CD14-positive monocyte (primary cell): ENCODE results near the gene IDS. TPM values are rescaled to one million over a fixed set of nuclear protein-coding genes. Genes with fewer than 3 reads are reported as not detected.
A peak's percentile ranks its signal among the peaks of the same experiment; 100 is the strongest.

Experiments used
- DNase-seq, 3 donors: peaks; one replicate each; pipeline ENCODE4 v3.0.0-alpha.2; 2011 to 2022
- H2AFZ ChIP-seq: 2 replicates; pipeline ENCODE4 v1.6.0; 2012; ENCODE audit warnings: mild to moderate bottlenecking, low read depth, low read length, inconsistent platforms; ENCODE audit not compliant: insufficient read depth, poor library complexity, severe bottlenecking
- H3K27ac ChIP-seq, 2 donors: 1 replicate in 1 of 2; 2 replicates in 1 of 2; pipeline ENCODE4 v1.5.1; 2012 to 2013; ENCODE audit warnings: low read length in 2 of 2, control low read depth in 1 of 2, inconsistent platforms in 1 of 2, low read depth in 1 of 2, mild to moderate bottlenecking in 1 of 2
- H3K27me3 ChIP-seq, 2 donors: one replicate each; pipeline versions ENCODE4 v1.6.0 to v1.6.1; 2011 to 2013; ENCODE audit warnings: low read length in 2 of 2; ENCODE audit not compliant: control insufficient read depth in 2 of 2, insufficient read depth in 2 of 2
- H3K36me3 ChIP-seq, 2 donors: replicated peaks in 1 of 2; 1 replicate in 1 of 2; 2 replicates in 1 of 2; pipeline versions ENCODE4 v1.5.1 to v1.6.1; 2012 to 2013; ENCODE audit warnings: low read length in 2 of 2, control low read depth in 1 of 2, inconsistent platforms in 1 of 2, mild to moderate bottlenecking in 1 of 2; ENCODE audit not compliant: insufficient read depth in 2 of 2, control insufficient read depth in 1 of 2
- H3K4me1 ChIP-seq, 2 donors: 1 replicate in 1 of 2; 2 replicates in 1 of 2; pipeline versions ENCODE4 v1.5.1 to v1.6.1; 2012 to 2013; ENCODE audit warnings: low read length in 2 of 2, control low read depth in 1 of 2, inconsistent platforms in 1 of 2, mild to moderate bottlenecking in 1 of 2, moderate library complexity in 1 of 2; ENCODE audit not compliant: insufficient read depth in 2 of 2, control insufficient read depth in 1 of 2
- H3K4me2 ChIP-seq: replicated peaks from 2 replicates; pipeline ENCODE3; 2012; ENCODE audit warnings: low read length, moderate library complexity, mild to moderate bottlenecking; ENCODE audit not compliant: poor library complexity, severe bottlenecking; ENCODE audit errors: extremely low read depth
- H3K4me3 ChIP-seq, 3 experiments: fragments of 200-600 bp in 1 of 3; sonication (generic) in 1 of 3; replicated peaks in 1 of 3; 1 replicate in 2 of 3; 2 replicates in 1 of 3; pipeline ENCODE4 v1.5.1; 2011 to 2013; ENCODE audit warnings: low read length in 3 of 3, mild to moderate bottlenecking in 3 of 3, control low read depth in 2 of 3, low read depth in 2 of 3, inconsistent platforms in 1 of 3, moderate library complexity in 1 of 3
- H3K79me2 ChIP-seq: 2 replicates; pipeline ENCODE4 v1.6.0; 2012; ENCODE audit warnings: mild to moderate bottlenecking, control low read depth, inconsistent platforms, low read length, moderate library complexity; ENCODE audit not compliant: insufficient read depth
- H3K9ac ChIP-seq: 2 replicates; pipeline ENCODE4 v1.6.0; 2017; ENCODE audit warnings: low read length, mild to moderate bottlenecking; ENCODE audit not compliant: insufficient read depth, poor library complexity, severe bottlenecking
- H3K9me3 ChIP-seq, 2 donors: replicated peaks in 1 of 2; 1 replicate in 1 of 2; 2 replicates in 1 of 2; pipeline versions ENCODE4 v1.5.1 to v1.6.1; 2012 to 2013; ENCODE audit warnings: low read length in 2 of 2, control low read depth in 1 of 2; ENCODE audit not compliant: control insufficient read depth in 1 of 2, insufficient read depth in 1 of 2
- H4K20me1 ChIP-seq: 2 replicates; pipeline ENCODE4 v1.6.0; 2012; ENCODE audit warnings: mild to moderate bottlenecking, low read length, control low read depth, moderate library complexity; ENCODE audit not compliant: insufficient read depth
- H3K27ac Mint-ChIP-seq, 7 donors: one replicate each; pipeline ENCODE4 v1.8.0; 2020; ENCODE audit warnings: mild to moderate bottlenecking in 7 of 7, mixed read lengths in 7 of 7, moderate library complexity in 6 of 7, inconsistent platforms in 2 of 7
- H3K27me3 Mint-ChIP-seq, 3 donors: one replicate each; pipeline ENCODE4 v1.8.0; 2021 to 2022; ENCODE audit warnings: low read depth in 3 of 3, mild to moderate bottlenecking in 3 of 3, mixed read lengths in 3 of 3, moderate library complexity in 3 of 3, inconsistent platforms in 1 of 3
- H3K36me3 Mint-ChIP-seq, 2 donors: one replicate each; pipeline ENCODE4 v1.8.0; 2020; ENCODE audit warnings: mixed read lengths in 2 of 2, inconsistent platforms in 1 of 2, mild to moderate bottlenecking in 1 of 2
- H3K4me1 Mint-ChIP-seq: one replicate; pipeline ENCODE4 v1.8.0; 2020; ENCODE audit warnings: mild to moderate bottlenecking, mixed read lengths
- H3K4me3 Mint-ChIP-seq, 2 donors: one replicate each; pipeline ENCODE4 v1.8.0; 2020; ENCODE audit warnings: mild to moderate bottlenecking in 2 of 2, mixed read lengths in 2 of 2, moderate library complexity in 1 of 2
- H3K9me3 Mint-ChIP-seq, 7 donors: one replicate each; pipeline ENCODE4 v1.8.0; 2020 to 2022; ENCODE audit warnings: mixed read lengths in 7 of 7, mild to moderate bottlenecking in 6 of 7, moderate library complexity in 6 of 7, inconsistent platforms in 2 of 7
- WGBS: methylation state at CpG from one replicate; pipeline ENCODE4 v1.1.5; 2013; ENCODE audit warnings: missing lambda C conversion rate; ENCODE audit not compliant: insufficient coverage; 5-methylcytosine and 5-hydroxymethylcytosine counted together
- intact Hi-C, 2 donors: fragments of 100-400 bp; cut with micrococcal nuclease; formaldehyde crosslinking; loops; one replicate each; pipeline versions ENCODE4 v1.15.0 to v1.15.1; 2023
- polyA plus RNA-seq, 3 donors: library from polyadenylated mRNA; depleted of rRNA in 1 of 3; unstranded in 2 of 3; stranded (reverse) in 1 of 3; fragments of 300-500 nt in 2 of 3; fragments of >200 nt in 1 of 3; fragmentation: Illumina TruSeq in 2 of 3; gene quantifications; 1 replicate in 2 of 3; 2 replicates in 1 of 3; pipeline ENCODE4 v1.2.3, GENCODE V29; 2012 to 2021
- TF ChIP-seq, protein P1 (sequence below): fragments of 200-600 bp; IDR thresholded peaks from one replicate; pipeline ENCODE4 v1.8.0; 2022; ENCODE audit warnings: antibody characterized with exemption, mild to moderate bottlenecking

The IDS gene
- polyA plus RNA-seq, 3 donors: 79.5 to 113 (median 94.3) TPM

DNA sequence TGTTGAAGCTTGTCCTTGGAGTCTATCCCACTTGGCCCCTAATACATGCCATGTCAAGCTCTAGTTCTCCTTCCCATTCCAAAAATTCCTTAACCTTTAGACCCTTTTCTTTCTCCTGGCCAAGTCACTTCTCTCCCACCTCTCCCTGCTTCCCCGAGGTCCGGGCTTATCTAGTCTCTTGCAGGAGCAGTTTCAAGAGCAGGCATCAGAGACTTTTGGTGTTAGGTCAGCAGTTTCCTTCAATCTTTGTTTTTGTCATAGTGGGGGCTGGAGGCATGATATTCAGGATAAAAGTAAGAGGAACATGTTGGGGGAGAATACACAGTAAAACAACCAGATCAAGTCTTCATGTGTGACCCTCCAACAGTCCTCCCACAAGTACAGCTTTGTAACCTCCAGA, 11.5 kb upstream of the IDS start:
- Histone ChIP-seq H3K27me3 (peaks cover 0 to 2% of the 10 kb centered on the region in 2 donors), H3K36me3 (no peaks in the 10 kb centered on the region), H3K79me2 (no peaks in the 10 kb centered on the region), H4K20me1 (no peaks in the 10 kb centered on the region), H2AFZ (no peak overlapping the region), H3K27ac (no peak overlapping the region), H3K4me3 (no peak overlapping the region), H3K4me1 (peaks cover 12 to 18% of the 10 kb centered on the region in 2 donors), H3K9ac (no peak overlapping the region), H3K4me2 (no peak overlapping the region), H3K9me3 (no peaks in the 10 kb centered on the region)
- Mint-ChIP-seq H3K9me3 (peaks cover 0 to 5% (median 0%) of the 10 kb centered on the region in 7 donors), H3K4me3 (no peak overlapping the region), H3K4me1 (peaks cover 22% of the 10 kb centered on the region), H3K36me3 (no peaks in the 10 kb centered on the region), H3K27ac (peak overlapping the region in 1 of 7 donors; percentile 67), H3K27me3 (peaks cover 3 to 13% (median 10%) of the 10 kb centered on the region in 3 donors)
- DNase-seq: no peak
- TF ChIP-seq, protein P1, sequence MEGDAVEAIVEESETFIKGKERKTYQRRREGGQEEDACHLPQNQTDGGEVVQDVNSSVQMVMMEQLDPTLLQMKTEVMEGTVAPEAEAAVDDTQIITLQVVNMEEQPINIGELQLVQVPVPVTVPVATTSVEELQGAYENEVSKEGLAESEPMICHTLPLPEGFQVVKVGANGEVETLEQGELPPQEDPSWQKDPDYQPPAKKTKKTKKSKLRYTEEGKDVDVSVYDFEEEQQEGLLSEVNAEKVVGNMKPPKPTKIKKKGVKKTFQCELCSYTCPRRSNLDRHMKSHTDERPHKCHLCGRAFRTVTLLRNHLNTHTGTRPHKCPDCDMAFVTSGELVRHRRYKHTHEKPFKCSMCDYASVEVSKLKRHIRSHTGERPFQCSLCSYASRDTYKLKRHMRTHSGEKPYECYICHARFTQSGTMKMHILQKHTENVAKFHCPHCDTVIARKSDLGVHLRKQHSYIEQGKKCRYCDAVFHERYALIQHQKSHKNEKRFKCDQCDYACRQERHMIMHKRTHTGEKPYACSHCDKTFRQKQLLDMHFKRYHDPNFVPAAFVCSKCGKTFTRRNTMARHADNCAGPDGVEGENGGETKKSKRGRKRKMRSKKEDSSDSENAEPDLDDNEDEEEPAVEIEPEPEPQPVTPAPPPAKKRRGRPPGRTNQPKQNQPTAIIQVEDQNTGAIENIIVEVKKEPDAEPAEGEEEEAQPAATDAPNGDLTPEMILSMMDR: no peak
- WGBS: no CpG with 5 or more reads among the region's 2 CpGs
- intact Hi-C loops: no loop called here

DNA sequence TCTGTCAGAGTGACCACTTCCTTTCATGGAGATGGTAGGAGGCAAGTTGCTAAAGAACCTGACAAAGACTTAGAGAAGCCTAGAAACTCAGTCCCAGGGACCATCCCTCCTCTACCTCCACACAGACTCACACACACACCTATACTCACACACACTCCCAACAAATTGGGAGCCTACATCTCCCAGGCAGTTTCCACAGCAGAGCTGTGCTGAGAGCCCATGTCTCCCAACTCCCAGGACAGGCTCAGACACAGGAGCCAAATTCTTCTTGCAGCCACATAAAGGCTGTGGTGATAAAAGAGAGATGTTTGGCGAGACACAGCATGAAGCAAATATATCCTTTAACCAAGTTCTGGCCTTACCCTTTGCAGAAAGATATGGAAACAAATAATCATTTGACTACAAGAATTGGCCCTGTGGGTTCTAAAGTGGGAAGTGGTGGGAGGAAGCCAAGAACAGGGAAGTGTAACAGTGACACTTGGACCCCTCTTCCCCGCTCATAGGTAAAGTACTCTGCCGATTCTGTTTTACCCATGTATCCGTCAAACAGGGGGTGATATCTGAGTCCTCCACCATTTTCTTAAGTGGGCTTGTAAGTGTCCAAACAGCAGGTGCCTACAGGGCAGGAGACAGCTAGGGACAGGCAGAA, 11.0 kb upstream of the IDS start:
- Histone ChIP-seq H3K36me3 (no peaks in the 10 kb centered on the region), H4K20me1 (no peaks in the 10 kb centered on the region), H3K9me3 (no peaks in the 10 kb centered on the region), H3K27ac (no peak overlapping the region), H3K4me3 (no peak overlapping the region), H3K9ac (no peak overlapping the region), H3K79me2 (no peaks in the 10 kb centered on the region), H3K27me3 (no peaks in the 10 kb centered on the region), H2AFZ (no peak overlapping the region), H3K4me2 (no peak overlapping the region), H3K4me1 (peaks cover 12 to 18% of the 10 kb centered on the region in 2 donors)
- TF ChIP-seq, protein P1: no peak
- peaks cover 0 to 5% (median 0%) of the 10 kb centered on the region in 7 donors for H3K9me3 Mint-ChIP-seq
- peak overlapping the region in 1 of 2 donors; percentile 21 for H3K4me3 Mint-ChIP-seq
- WGBS: no CpG with 5 or more reads among the region's 4 CpGs
- H3K27ac Mint-ChIP-seq: peak overlapping the region in 3 of 7 donors; percentile 40 to 67 (median 64)
- intact Hi-C loops: no loop called here
- H3K36me3 Mint-ChIP-seq: no peaks in the 10 kb centered on the region
- peak in 2 of 3 donors; percentile 9 to 32 for DNase-seq
- H3K4me1 Mint-ChIP-seq: peaks cover 22% of the 10 kb centered on the region
- peaks cover 3 to 9% (median 7%) of the 10 kb centered on the region in 3 donors for H3K27me3 Mint-ChIP-seq
